K562 (cell line): Measurements from ENCODE around the gene EDN2. TPM values are rescaled to one million over a fixed set of nuclear protein-coding genes. Genes with fewer than 3 reads are reported as not detected.

ENCODE experiments used
- ATAC-seq: fragments of 200-7000 bp; cut with Tn5 transposase; 3 replicates; pipeline ENCODE4 v1.9.1; 2020; ENCODE audit warnings: moderate library complexity
- BruUV-seq: library from RNA; stranded (reverse); fragments of 400-500 nt; replicated peaks from 2 replicates; lab custom pipeline; 2021; lab: Mats Ljungman, UMichigan
- CTCF ChIA-PET: fragments of 300-600 bp; formaldehyde crosslinking; extraction: SDS; loops from one replicate; lab custom pipeline; 2021; ENCODE audit warnings: low intra/inter-chr PET ratio; lab: Yijun Ruan, JAX
- POLR2A ChIA-PET: fragments of 300-600, 350-650 bp; sonication (Branson Sonifier 250); formaldehyde crosslinking; extraction: SDS; loops from one replicate; lab custom pipeline; 2021; ENCODE audit warnings: antibody characterized with exemption, inconsistent platforms; lab: Yijun Ruan, JAX
- DNase-seq, 4 experiments: peaks; one replicate each; pipeline versions ENCODE4 v3.0.0 to v3.0.0-alpha.2; 2011 to 2018; ENCODE audit warnings: low spot score in 3 of 4, mixed read lengths in 3 of 4; ENCODE audit errors: extremely low read depth in 1 of 4
- FAIRE-seq: peaks from 2 replicates; lab custom pipeline; 2011; peaks lifted over from hg19 to GRCh38; lab: Jason Lieb, UNC
- H2AFZ ChIP-seq: 2 replicates; pipeline ENCODE4 v1.6.0; 2011; ENCODE audit warnings: low read depth, low read length, control low read depth, inconsistent platforms
- H3K27ac ChIP-seq: fragments of 200-600 bp; 3 replicates; pipeline ENCODE4 v1.8.0; 2011; ENCODE audit warnings: low read depth, mild to moderate bottlenecking, control low read depth, inconsistent platforms, low read length, moderate library complexity, mixed read lengths; ENCODE audit errors: extremely low read depth
- H3K27me3 ChIP-seq, 2 experiments: fragments of 300-600 bp in 1 of 2; 2 replicates in 1 of 2; 3 replicates in 1 of 2; pipeline versions ENCODE4 v1.6.0 to v1.8.0; 2011; ENCODE audit warnings: inconsistent platforms in 2 of 2, low read length in 2 of 2, mild to moderate bottlenecking in 1 of 2, mixed read lengths in 1 of 2, moderate library complexity in 1 of 2; ENCODE audit not compliant: control insufficient read depth in 2 of 2, insufficient read depth in 2 of 2
- H3K36me3 ChIP-seq: fragments of 300-600 bp; 3 replicates; pipeline ENCODE4 v1.8.0; 2011; ENCODE audit warnings: mild to moderate bottlenecking, low read length, inconsistent platforms; ENCODE audit not compliant: control insufficient read depth, insufficient read depth
- H3K4me1 ChIP-seq, 2 experiments: fragments of 200-600 bp in 1 of 2; replicated peaks in 1 of 2; 2 replicates in 1 of 2; 3 replicates in 1 of 2; pipeline versions ENCODE4 v1.5.1 to v1.8.0; 2011; ENCODE audit warnings: inconsistent platforms in 2 of 2, low read length in 2 of 2, mild to moderate bottlenecking in 1 of 2, mixed read lengths in 1 of 2, moderate library complexity in 1 of 2; ENCODE audit not compliant: control insufficient read depth in 2 of 2, insufficient read depth in 2 of 2
- H3K4me2 ChIP-seq: 2 replicates; pipeline ENCODE4 v1.6.1; 2011; ENCODE audit warnings: low read length, control low read depth, inconsistent platforms, mixed read lengths; ENCODE audit not compliant: insufficient read depth
- H3K4me3 ChIP-seq: fragments of 200-600 bp; sonication (generic), shearing (Covaris generic); 2 replicates; pipeline ENCODE4 v1.5.1; 2016; ENCODE audit warnings: control low read depth, inconsistent platforms
- H3K79me2 ChIP-seq: fragments of 200-600 bp; 3 replicates; pipeline ENCODE4 v1.8.0; 2011; ENCODE audit warnings: low read length, inconsistent platforms; ENCODE audit not compliant: control insufficient read depth, insufficient read depth
- H3K9ac ChIP-seq, 2 experiments: 2 replicates each; pipeline versions ENCODE4 v1.6.0 to v1.6.1; 2011; ENCODE audit warnings: low read depth in 2 of 2, low read length in 2 of 2, control low read depth in 1 of 2, inconsistent platforms in 1 of 2, mild to moderate bottlenecking in 1 of 2, mixed read lengths in 1 of 2; ENCODE audit not compliant: insufficient read depth in 1 of 2
- H3K9me1 ChIP-seq: one replicate; pipeline ENCODE4 v1.6.0; 2011; ENCODE audit warnings: inconsistent platforms, mild to moderate bottlenecking, low read length, moderate library complexity; ENCODE audit not compliant: control insufficient read depth, insufficient read depth
- H3K9me3 ChIP-seq: replicated peaks from 2 replicates; pipeline ENCODE4 v1.5.1; 2011; ENCODE audit warnings: low read depth, low read length, inconsistent platforms; ENCODE audit not compliant: control insufficient read depth, insufficient read depth
- H4K20me1 ChIP-seq: replicated peaks from 2 replicates; pipeline ENCODE4 v1.6.1; 2011; ENCODE audit warnings: low read length, inconsistent platforms, mixed read lengths; ENCODE audit not compliant: control insufficient read depth, insufficient read depth
- ASH1L ChIP-seq: fragments of 450-650 bp; IDR thresholded peaks from 2 replicates; pipeline ENCODE4 v1.6.1; 2018; ENCODE audit warnings: borderline replicate concordance, mild to moderate bottlenecking, low read depth; ENCODE audit not compliant: partially characterized antibody
- ESRRA ChIP-seq: fragments of 450-650 bp; IDR thresholded peaks from 2 replicates; pipeline ENCODE4 v1.6.1; 2014; ENCODE audit warnings: low read depth, mild to moderate bottlenecking, moderate library complexity, borderline replicate concordance
- GATA2 ChIP-seq: sonication (generic); formaldehyde crosslinking; IDR thresholded peaks from 2 replicates; pipeline ENCODE4 v1.4.0; 2020; ENCODE audit warnings: mild to moderate bottlenecking, missing genetic modification reagents
- TBL1XR1 ChIP-seq, 2 experiments: IDR thresholded peaks; 2 replicates each; pipeline ENCODE4 v1.6.1; 2012; ENCODE audit warnings: improper control_type of control experiment in 2 of 2, low read length in 2 of 2, mild to moderate bottlenecking in 1 of 2
- XRCC4 ChIP-seq: IDR thresholded peaks from one replicate; pipeline ENCODE4 v1.6.1; 2011; ENCODE audit not compliant: insufficient read depth, insufficient read length; ENCODE audit errors: extremely low read depth
- WGBS: fragments of 100-300 bp; shearing (Covaris generic); methylation state at CpG from one replicate; pipeline ENCODE4 v1.1.6; 2016; ENCODE audit warnings: low coverage, mixed read lengths; ENCODE audit not compliant: insufficient coverage; ENCODE audit errors: missing lambda C conversion rate; 5-methylcytosine and 5-hydroxymethylcytosine counted together
- in situ Hi-C: fragments of 300-500 bp; cut with MboI; formaldehyde crosslinking; loops from 4 replicates; pipeline ENCODE4 v1.15.0; 2018; ENCODE audit warnings: inconsistent platforms, mixed read lengths
- intact Hi-C: fragments of 100-400 bp; cut with micrococcal nuclease; formaldehyde crosslinking; loops from 2 replicates; pipeline ENCODE4 v1.14.2; 2022
- polyA plus RNA-seq, 8 experiments: library from polyadenylated mRNA; depleted of rRNA in 4 of 8; stranded (reverse) in 5 of 8; unstranded in 3 of 8; fragments of >200 nt; fragmentation: Nextera tagmentation in 2 of 8; fragmentation: Illumina TruSeq in 1 of 8; extraction: Ambion mirVana in 2 of 8; extraction: Trizol in 1 of 8; gene quantifications; 2 replicates each; pipeline versions ENCODE4 v1.2.1 to v1.2.3, GENCODE V29; 2011 to 2014; ENCODE audit warnings: inconsistent platforms in 1 of 8, missing spikeins in 1 of 8
- total RNA-seq, 7 experiments: library from RNA; depleted of rRNA in 6 of 7; stranded (reverse); fragments of >200 nt in 6 of 7; fragmentation: Illumina TruSeq in 2 of 7; extraction: Trizol in 2 of 7; gene quantifications; 2 replicates each; pipeline versions ENCODE4 v1.2.1 to v1.2.3, GENCODE V29; 2011 to 2021; ENCODE audit warnings: low replicate concordance in 1 of 7
- TF ChIP-seq, protein P1 (sequence below): fragments of 450-650 bp; IDR thresholded peaks from 2 replicates; pipeline ENCODE4 v1.6.1; 2014; ENCODE audit warnings: low read depth, mild to moderate bottlenecking, moderate library complexity, borderline replicate concordance
- TF ChIP-seq, protein P2 (sequence below): fragments of 450-650 bp; formaldehyde crosslinking; IDR thresholded peaks from 2 replicates; pipeline ENCODE4 v1.4.0; 2020; ENCODE audit warnings: mild to moderate bottlenecking
- TF ChIP-seq, protein P3 (sequence below): fragments of 250-450 bp; sonication (Bioruptor Pico); IDR thresholded peaks from 2 replicates; pipeline ENCODE4 v1.5.0; 2021; ENCODE audit warnings: mild to moderate bottlenecking, moderate library complexity
- TF ChIP-seq, protein P4 (sequence below): sonication (generic); formaldehyde crosslinking; IDR thresholded peaks from 2 replicates; pipeline ENCODE4 v1.8.0; 2022; ENCODE audit warnings: mild to moderate bottlenecking, missing genetic modification reagents
- TF ChIP-seq, protein P5 (sequence below): fragments of 150-350 bp; conservative IDR thresholded peaks from 2 replicates; pipeline ENCODE4 v1.6.1; 2014; ENCODE audit warnings: low read length

EDN2 gene
- total and polyA plus RNA-seq, 9 of the 15 experiments (the other 6 are each of a cell fraction or from before 2014, with no cell fraction given), result not detected

DNA sequence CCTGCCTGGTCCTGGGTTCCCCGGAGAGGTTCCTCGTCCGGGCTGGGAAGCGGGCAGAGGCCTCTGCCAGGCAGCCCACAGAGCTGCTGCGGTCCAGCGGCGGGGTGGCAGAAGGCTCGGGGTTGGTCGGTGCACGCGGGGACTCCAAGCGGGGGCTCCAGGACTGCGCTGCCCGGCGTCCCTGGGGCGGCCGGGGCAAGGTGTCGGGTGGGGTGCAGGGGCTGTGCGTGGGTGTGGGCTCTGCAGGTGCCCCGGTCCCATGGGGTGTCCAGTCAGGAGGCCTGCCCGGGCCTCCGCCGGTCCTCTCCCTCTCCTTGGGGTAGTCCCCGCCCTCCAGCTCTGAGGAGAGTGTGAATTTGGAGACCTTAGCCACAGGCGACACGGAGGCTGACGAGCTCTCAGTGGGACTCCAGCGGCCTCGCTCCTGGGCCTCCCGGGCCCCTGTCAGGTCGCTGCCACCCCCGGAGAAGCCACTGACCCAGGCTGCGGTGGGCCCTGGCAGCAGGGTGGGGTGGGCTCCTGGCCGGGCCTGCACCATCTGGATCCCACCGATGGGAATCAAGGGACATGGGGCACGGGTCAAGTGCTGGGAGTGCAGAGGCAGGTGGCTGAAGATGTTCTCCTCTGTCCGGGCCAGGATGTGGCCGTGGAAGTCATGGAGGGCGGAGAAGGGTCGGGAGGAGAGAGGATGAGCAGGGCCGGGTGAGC lies 26.2 kb upstream of the EDN2 start:
- Histone ChIP-seq H4K20me1 (peaks cover 5% of the 10 kb centered on the region), H3K4me3 (no peak overlapping the region), H2AFZ (no peak overlapping the region), H3K4me2 (no peak overlapping the region), H3K9me1 (peaks cover 2% of the 10 kb centered on the region), H3K27ac (no peak overlapping the region), H3K79me2 (no peaks in the 10 kb centered on the region), H3K36me3 (no peaks in the 10 kb centered on the region), H3K4me1 (peaks cover 0 to 17% of the 10 kb centered on the region in 2 experiments; a peak in 1 of 5 replicates), H3K27me3 (peaks cover 56 to 78% of the 10 kb centered on the region in 2 experiments), H3K9me3 (no peaks in the 10 kb centered on the region), H3K9ac (no peak overlapping the region)
- intact Hi-C loops (no loop called here), in situ Hi-C loops (no loop called here)
- CTCF ChIA-PET, result no interaction called here
- FAIRE-seq, result no peak
- no TSS peak for BruUV-seq
- TF ChIP-seq, protein P1, sequence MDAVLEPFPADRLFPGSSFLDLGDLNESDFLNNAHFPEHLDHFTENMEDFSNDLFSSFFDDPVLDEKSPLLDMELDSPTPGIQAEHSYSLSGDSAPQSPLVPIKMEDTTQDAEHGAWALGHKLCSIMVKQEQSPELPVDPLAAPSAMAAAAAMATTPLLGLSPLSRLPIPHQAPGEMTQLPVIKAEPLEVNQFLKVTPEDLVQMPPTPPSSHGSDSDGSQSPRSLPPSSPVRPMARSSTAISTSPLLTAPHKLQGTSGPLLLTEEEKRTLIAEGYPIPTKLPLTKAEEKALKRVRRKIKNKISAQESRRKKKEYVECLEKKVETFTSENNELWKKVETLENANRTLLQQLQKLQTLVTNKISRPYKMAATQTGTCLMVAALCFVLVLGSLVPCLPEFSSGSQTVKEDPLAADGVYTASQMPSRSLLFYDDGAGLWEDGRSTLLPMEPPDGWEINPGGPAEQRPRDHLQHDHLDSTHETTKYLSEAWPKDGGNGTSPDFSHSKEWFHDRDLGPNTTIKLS, result no peak
- TF ChIP-seq, protein P2, sequence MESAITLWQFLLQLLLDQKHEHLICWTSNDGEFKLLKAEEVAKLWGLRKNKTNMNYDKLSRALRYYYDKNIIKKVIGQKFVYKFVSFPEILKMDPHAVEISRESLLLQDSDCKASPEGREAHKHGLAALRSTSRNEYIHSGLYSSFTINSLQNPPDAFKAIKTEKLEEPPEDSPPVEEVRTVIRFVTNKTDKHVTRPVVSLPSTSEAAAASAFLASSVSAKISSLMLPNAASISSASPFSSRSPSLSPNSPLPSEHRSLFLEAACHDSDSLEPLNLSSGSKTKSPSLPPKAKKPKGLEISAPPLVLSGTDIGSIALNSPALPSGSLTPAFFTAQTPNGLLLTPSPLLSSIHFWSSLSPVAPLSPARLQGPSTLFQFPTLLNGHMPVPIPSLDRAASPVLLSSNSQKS (CRISPR knock-in tag), result no peak
- TF ChIP-seq XRCC4 (no peak), TBL1XR1 (IDR thresholded peaks at IDR 0.05; ENCODE audit: low read length in 2 of 2) (no peak), ASH1L (no peak), GATA2 (CRISPR knock-in tag) (no peak), ESRRA (no peak)
- TF ChIP-seq, protein P3, sequence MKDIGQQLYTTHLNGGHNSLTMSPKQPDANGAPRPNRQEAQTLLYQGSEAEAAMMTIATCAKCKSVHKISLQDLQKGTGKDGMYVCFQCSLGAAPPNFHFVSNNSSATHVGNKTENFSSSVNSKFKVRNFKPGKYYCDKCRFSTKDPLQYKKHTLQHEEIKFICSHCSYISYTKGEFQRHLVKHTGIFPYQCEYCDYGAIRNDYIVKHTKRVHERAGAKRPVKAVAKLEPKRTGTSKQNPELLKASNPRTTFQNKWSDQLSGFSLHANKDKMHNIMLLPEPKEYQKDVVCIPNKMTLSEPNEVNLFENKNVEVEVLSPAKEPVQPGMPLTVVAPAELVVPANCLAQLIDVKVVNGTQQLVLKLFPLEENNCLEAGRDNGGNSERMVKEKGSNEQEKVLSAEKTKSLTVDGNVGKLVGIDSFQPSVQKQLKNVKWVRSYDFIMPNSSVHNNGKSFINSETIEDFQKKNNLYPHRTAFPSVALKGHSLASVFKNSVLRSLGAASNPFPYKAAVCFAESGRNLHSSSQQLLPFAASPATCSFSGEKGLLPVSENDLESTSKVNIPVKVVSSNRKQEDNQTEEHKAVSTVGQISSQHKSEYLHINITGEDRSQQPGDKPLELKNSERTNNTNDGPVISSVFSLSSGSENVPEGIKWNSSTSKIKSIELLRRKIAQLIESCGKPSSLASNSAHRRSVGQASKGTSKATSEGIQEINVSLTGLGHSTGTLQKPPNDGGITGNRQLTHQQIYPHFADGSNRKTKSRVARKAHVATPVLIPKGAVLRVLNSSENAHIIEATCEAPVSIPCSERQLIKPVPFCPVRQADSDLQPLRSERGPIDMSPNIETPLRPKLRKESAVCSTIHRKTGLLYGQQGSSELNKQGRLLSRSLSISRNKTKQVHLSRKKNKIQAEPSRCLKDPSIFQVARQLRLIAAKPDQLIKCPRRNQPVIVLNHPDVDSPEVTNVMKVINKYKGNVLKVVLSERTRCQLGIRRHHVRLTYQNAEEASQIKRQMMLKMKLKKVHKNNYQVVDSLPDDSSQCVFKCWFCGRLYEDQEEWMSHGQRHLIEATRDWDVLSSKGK (CRISPR knock-in tag), result no peak
- TF ChIP-seq, protein P4, sequence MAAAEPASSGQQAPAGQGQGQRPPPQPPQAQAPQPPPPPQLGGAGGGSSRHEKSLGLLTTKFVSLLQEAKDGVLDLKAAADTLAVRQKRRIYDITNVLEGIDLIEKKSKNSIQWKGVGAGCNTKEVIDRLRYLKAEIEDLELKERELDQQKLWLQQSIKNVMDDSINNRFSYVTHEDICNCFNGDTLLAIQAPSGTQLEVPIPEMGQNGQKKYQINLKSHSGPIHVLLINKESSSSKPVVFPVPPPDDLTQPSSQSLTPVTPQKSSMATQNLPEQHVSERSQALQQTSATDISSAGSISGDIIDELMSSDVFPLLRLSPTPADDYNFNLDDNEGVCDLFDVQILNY (CRISPR knock-in tag), result no peak
- TF ChIP-seq, protein P5, sequence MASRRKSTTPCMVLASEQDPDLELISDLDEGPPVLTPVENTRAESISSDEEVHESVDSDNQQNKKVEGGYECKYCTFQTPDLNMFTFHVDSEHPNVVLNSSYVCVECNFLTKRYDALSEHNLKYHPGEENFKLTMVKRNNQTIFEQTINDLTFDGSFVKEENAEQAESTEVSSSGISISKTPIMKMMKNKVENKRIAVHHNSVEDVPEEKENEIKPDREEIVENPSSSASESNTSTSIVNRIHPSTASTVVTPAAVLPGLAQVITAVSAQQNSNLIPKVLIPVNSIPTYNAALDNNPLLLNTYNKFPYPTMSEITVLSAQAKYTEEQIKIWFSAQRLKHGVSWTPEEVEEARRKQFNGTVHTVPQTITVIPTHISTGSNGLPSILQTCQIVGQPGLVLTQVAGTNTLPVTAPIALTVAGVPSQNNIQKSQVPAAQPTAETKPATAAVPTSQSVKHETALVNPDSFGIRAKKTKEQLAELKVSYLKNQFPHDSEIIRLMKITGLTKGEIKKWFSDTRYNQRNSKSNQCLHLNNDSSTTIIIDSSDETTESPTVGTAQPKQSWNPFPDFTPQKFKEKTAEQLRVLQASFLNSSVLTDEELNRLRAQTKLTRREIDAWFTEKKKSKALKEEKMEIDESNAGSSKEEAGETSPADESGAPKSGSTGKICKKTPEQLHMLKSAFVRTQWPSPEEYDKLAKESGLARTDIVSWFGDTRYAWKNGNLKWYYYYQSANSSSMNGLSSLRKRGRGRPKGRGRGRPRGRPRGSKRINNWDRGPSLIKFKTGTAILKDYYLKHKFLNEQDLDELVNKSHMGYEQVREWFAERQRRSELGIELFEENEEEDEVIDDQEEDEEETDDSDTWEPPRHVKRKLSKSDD, result no peak
- no peak for DNase-seq
- 5% methylated on average over 37 of the region's 41 CpGs for WGBS
- POLR2A ChIA-PET, result interaction anchor here (0.6 kb wide), 2 partner anchors 15 to 142 kb away, joined by 3 read pairs; no protein-coding TSS in a partner anchor
- ATAC-seq, result no peak
